Upper lobe of left lung (tissue), 4 donors: ENCODE data around the gene VEGFB.

Source experiments
- CTCF ChIP-seq, 6 experiments: fragments of 450-650 bp in 4 of 6; fragments of 200-600 bp in 2 of 6; sonication (generic) in 2 of 6; IDR thresholded peaks; one replicate each; pipeline ENCODE4 v1.5.1; 2016 to 2019; ENCODE audit warnings: antibody characterized with exemption in 6 of 6
- EP300 ChIP-seq, 4 donors: sonication (generic); formaldehyde crosslinking; IDR thresholded peaks; one replicate each; pipeline ENCODE4 v1.5.1; 2017; ENCODE audit warnings: antibody characterized with exemption in 4 of 4, control low read depth in 2 of 4
- POLR2A ChIP-seq, 4 donors: fragments of 450-650 bp; IDR thresholded peaks; one replicate each; pipeline ENCODE4 v1.5.1; 2016 to 2017; ENCODE audit warnings: antibody characterized with exemption in 4 of 4, mild to moderate bottlenecking in 2 of 4

GRCh38 chr11:64235437-64236161 lies 1.2 kb downstream of the VEGFB start:
- no peak for TF ChIP-seq EP300 (IDR thresholded peaks at IDR 0.05)
- TF ChIP-seq CTCF (IDR thresholded peaks at IDR 0.05), result no peak
- TF ChIP-seq POLR2A (IDR thresholded peaks at IDR 0.05), result no peak
